Measurements from ENCODE around the gene SASS6.
A peak's percentile ranks its signal among the peaks of the same experiment; 100 is the strongest.

The SASS6 gene

DNA sequence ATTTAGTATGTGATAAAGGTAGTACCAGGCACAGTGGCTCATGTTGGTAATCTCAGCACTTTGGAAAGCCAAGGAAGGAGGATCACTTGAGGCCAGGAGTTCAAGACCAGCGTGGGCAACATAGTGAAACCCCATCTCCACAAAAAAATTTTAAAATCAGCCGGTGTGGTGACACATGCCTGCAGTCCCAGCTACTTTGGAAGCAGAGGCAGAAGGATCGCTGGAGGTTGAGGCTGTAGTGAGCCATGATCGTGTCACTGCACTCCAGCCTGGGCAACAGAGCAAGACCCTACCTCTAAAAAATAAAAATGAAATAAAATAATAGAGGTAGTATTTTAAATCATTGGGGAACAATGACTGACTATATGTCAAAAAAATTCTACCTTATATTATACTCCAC lies 17.2 kb downstream of the SASS6 start:
- H3K27ac ChIP-seq: no peak overlapping the region
- no peak overlapping the region for H3K4me3 ChIP-seq

DNA sequence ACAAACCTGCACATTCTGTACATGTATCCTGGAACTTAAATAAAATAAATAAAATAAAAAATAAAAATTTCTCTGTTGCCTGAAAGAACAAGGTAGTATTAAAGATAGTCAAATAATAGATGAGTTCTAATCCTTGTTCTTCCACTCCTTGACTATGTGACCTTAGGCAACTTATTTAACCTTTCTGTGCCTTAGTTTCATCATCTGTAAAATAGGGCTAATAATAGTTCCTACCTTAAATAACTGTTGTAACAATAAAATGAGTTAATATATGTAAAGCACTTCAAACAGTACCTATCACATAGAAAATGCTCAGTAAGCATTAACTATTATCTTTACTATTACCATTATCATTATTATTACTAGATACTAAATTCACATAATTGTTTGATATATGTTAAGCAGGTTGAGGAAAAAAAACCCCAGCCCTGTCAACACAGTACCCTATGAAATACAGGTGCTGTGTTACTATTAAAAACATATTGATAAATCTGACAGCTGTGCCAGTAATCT lies 23.1 kb downstream of the SASS6 start:
- Histone ChIP-seq H3K4me3 (no peak overlapping the region), H3K27ac (no peak overlapping the region)

DNA sequence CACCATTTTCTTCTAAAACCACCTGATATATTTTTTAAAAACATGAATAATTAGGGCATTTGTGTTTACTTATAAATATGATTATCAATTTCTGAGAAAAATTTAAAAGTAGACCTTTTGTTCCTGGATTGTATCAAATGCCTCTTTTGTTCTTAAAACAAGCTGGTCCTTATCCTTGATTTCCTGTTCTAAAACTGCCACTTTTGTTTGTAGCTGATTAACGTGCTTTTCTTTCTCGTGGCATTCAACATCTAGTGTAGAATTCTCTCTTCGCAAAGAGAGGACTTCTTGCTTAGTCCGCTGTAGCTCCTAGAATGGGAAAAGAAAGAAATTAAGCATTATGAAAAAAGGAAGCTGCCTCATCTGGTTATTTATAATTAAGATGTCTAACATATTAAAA lies 25.0 kb downstream of the SASS6 start:
- Histone ChIP-seq H3K27ac (no peak overlapping the region), H3K4me3 (no peak overlapping the region)

DNA sequence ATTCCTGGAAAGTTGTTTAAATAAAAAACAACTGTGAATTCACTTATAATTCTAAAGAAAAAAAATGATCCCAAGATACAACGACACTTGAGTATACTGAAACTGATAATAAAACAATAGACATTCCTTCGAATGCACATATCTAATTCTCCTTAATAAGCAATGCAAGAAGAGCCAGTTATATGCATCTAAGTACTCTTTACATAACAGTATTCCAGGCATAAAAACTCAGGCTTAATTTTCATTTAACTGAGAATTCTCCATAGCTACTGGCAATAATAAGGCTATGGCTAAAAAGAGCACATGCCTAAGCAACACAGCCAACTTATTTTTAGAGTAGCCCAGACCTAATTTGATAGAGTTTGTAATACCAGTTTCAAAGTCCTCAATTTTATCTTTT lies 31.2 kb downstream of the SASS6 start:
- Histone ChIP-seq H3K27ac (no peak overlapping the region), H3K4me3 (no peak overlapping the region)

DNA sequence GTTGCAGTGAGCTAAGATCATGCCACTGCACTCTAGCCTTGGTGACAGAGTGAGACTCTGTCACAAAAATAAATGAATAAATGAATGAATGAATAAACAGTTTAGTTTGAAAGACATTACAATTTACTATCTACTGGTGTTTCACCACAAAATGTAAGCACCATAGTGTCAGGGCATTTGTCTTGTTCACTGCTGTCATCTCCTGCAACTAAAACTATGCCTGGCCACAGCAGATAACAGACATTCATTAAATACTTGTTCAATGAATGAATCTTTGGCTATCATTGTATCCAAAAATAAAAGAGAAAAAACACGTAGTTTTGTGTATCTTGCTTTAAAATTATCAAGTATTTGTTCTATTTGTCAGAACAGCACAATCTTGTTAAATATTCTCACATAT lies 32.5 kb downstream of the SASS6 start:
- Histone ChIP-seq H3K4me3 (no peak overlapping the region), H3K27ac (no peak overlapping the region)

DNA sequence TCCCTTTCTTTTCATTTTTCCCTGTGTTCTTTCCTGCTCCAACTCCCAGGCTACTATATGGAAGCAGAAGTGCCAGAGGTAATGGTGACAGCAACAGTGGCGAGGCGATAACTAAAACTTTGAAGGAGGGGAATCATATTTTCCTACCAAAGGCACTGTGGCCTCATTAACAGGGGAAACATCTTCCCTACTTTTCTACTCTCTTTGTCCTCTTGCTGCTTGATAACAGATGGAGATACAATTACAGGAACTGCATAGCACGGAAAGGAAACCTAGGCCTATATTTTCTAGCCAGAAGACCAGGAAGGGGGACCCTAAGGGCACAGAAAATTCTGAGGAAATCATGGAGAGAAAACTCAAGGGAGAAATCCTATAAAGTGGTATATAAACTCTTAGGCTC lies 42.3 kb downstream of the SASS6 start:
- no peak overlapping the region for H3K27ac ChIP-seq

DNA sequence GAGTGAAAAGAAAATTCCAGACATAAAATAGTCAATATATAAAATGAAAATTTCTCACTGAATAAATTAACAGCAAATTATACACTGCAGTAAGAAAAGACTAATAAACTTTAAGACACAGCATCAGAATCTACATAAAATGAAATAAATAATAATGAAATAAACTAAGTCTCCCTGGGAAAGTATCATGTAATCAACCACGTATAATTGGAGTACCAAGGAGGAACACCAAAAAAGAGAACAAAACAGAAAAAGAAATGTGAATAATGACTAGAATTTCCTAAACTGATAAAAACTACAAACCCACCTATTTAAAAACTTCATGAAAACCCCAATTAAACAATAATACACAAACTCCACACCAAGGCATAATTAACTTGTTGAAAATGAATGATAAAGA lies 43.6 kb downstream of the SASS6 start:
- Histone ChIP-seq H3K27ac (no peak overlapping the region), H3K4me3 (no peak overlapping the region)

More for the DNA sequence above, 42.3 kb downstream of the SASS6 start:
- H3K4me3 ChIP-seq: no peak overlapping the region

DNA sequence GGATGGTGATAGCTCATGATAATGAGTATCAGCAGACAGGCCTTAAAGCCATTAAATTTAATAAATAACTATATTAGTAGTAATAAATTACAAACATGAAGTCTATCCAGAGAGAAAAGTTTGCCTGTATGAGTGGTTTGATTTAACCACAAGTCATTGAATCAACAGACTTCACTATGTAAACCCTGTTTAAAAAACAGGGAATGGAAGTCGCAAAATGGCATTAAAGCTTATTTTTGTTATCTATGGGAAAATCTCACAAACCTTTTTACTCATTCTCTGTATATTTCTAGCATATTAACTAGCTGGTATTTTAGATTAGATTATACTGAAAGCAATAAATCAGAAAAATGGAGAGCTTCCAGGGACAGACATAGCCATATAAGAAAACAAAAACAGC lies 45.3 kb downstream of the SASS6 start:
- Histone ChIP-seq H3K4me3 (no peak overlapping the region), H3K27ac (no peak overlapping the region)

DNA sequence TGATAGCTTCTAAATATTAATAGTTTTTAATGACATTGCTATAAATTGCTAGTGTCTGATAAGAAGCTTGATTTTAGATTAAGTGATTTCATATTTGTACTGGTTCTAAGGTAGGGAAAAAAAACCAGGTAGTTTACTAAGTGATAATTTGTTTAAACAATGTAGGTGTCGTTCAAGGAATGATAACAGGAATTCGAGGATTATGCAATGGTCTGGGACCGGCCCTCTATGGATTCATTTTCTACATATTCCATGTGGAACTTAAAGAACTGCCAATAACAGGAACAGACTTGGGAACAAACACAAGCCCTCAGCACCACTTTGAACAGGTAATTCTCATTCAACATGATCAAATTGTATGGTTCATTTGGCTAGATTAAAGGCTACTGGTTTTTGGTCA lies 52.4 kb downstream of the SASS6 start:
- H3K27ac ChIP-seq: no peak overlapping the region

DNA sequence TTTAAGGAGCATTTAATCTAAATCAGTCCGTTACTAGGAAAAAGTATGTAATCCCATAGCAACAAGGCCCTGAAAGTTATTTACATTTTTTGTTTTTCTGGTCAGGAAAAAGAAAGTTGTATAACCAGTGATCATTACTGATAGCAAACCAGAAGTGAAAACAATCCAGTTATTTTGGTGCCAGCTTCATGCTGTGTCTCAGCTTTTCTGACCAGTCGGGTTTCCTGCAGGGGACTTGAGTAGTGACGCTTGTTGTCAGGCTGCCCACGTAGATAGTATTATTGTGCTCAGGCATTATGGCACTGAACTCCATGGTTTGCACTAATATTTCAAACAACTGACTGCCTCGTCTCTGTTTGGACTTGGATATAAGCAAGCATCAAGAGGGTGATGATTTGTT lies 55.2 kb downstream of the SASS6 start:
- H3K4me3 ChIP-seq: no peak overlapping the region
- peak overlapping the region in 2 of 21 experiments; percentile 4 to 7 for H3K27ac ChIP-seq

More for the DNA sequence above, 52.4 kb downstream of the SASS6 start:
- no peak overlapping the region for H3K4me3 ChIP-seq

DNA sequence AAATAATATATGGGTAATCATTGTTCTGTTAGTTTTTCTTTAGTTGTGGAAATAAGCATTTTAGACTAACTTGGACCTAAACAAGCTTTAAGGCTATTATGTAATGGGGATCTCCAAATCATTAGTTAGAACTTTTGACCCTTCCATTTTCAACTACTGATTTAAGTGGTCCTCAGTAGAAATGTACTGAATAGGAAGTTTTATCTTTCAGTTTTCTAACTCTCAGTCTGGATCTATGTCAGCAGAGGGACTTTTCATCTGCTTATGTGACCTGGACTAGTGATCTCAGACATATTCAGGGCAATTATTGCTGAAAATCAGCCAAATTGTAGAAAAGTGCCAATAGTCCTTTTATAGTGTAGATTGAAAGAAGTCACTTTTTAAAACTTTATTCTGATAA lies 56.0 kb downstream of the SASS6 start:
- H3K27ac ChIP-seq: peak overlapping the region in 2 of 21 experiments; percentile 5 to 7
- H3K4me3 ChIP-seq: no peak overlapping the region

DNA sequence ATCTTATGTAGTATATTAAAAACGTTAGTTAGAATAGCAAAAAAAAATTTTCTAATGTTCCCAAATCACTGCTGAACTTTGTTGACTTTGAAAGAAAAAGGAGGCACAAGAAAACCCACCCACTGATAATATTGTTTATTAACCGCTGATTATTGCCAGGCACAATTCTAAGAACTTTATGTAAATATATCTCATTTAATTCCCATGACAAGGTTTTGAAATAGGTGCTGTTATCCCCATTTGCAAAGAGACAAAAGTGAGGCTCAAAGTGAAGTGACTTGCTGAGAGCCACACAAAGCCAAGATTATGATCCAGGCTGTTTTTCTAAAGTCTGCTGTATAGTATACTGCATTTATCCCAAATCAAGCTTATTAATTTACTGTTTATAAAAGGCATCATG lies 56.4 kb downstream of the SASS6 start:
- H3K27ac ChIP-seq: peak overlapping the region in 2 of 21 experiments; percentile 5 to 7

DNA sequence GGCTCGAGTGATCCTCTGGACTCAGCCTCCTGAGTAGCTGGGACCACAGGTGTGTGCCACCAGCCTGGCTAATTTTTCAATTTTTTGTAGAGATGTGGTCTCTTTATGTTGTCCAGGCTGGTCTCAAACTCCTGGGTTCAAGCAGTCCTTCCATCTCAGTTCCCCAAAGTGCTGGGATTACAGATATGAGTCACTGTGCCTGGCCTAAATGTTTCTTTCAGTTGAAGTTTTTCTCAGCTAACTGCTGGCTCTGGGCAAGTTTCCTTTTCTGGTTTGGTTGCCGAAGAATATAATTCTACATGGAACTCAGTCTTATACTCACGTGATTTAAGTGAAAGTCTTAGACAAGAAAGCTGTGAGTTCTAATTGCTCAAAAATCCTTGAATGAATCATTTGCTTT lies 57.0 kb downstream of the SASS6 start:
- peak overlapping the region in 1 of 21 experiments; percentile 8 for H3K27ac ChIP-seq
- H3K4me3 ChIP-seq: no peak overlapping the region

More for the DNA sequence above, 56.4 kb downstream of the SASS6 start:
- no peak overlapping the region for H3K4me3 ChIP-seq

DNA sequence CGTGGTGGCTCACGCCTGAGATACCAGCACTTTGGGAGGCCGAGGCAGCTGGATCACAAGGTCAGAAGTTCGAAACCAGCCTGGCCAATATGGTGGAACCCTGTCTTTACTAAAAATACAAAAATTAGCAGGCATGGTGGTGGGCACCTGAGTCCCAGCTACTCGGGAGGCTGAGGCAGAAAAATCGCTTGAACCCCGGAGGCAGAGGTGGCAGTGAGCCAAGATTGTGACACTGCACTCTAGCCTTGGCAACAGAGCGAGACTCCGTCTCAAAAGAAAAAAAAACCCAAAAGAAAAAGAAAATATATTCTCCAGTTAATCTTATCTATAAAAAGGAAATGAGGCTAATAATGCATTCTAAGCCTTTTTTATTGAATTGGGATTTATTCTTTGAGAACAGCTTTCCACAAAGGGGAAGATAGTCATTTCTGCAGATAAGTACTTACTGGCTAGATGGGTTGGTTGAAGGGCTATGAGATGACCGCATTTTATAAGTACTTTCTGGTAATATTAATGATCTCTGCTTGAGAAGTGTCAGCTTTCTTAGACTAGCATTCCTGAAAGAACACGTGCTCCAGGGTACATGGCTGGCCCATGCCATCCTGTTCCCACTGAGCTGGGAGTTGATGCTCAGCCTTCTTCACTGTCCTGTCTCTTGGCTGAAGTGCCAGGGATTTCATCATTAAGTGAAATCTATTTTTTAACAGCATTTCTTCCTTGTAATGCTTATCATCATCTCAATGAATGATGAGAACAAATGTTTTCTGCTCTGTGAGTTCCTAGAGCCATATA lies 57.9 kb downstream of the SASS6 start:
- H3K27ac ChIP-seq: peak overlapping the region in 1 of 21 experiments; percentile 8

DNA sequence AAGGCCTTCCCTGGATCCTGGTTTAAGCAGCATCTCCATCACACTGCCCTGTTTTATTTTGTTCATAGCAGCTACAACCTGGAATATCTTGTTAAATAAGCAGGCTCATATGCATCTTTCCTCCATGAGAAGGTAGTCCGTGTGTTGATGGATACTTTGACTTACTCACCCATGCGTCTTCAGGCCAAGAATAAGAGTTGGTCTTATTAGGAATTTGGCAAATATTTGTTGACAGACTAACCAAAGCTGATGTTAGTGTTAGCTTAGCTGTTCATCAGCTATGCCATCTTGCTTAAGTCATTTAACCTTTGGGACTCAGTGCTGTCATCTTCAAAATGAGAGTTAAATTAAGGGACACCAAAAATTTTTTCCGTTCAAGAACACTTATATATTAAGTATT lies 59.2 kb downstream of the SASS6 start:
- H3K4me3 ChIP-seq: no peak overlapping the region
- no peak overlapping the region for H3K27ac ChIP-seq

More for the DNA sequence above, 57.9 kb downstream of the SASS6 start:
- no peak overlapping the region for H3K4me3 ChIP-seq

DNA sequence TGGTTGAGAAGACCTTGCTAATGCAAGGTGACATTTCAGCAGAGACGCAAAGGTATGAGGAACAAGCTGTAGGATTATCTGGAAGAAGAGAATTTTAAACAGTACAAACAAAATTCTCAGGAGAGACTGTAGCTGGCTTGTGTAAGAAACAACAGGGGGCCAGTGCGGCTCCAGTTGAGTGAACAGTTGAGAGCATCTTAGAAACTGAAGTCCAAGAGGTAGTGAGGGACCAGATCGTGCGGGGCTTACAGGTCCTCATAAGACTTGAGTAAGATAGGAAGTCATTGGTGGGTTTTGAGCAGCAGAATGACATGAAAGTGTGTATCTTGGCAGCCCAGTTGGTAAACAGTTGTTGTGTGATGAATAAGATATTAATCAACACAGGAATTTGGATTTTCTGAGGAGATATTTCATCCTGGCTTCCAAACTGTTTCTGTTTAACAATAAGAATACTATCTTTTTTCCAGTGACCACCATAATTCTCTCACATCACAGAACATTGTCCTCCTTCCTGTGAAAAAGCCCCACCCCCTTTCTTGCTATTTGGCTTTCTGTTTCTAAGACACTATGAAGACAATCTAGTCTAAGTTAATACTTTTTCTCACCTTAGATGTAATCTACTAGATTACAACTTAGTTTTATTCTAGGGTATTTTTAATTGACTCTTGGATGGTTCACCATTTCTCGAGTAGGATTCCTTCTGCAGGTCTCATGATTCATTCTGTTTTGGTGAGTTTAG lies 62.4 kb downstream of the SASS6 start:
- Histone ChIP-seq H3K4me3 (no peak overlapping the region), H3K27ac (no peak overlapping the region)

DNA sequence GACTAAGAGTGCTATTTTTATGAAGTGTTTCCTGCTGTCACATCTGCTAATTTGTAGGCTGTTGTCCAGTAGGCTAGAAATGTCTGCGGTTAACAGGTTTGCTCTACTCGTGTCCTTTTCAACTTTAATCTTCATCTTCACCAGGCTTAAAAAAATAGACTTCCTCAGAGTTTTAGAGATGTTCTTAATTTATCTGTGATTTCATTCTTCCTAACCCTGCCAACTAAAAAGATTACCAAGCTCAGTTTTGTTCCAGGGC lies 66.8 kb downstream of the SASS6 start:
- Histone ChIP-seq H3K27ac (peak overlapping the region in 1 of 21 experiments; percentile 29), H3K4me3 (no peak overlapping the region)

DNA sequence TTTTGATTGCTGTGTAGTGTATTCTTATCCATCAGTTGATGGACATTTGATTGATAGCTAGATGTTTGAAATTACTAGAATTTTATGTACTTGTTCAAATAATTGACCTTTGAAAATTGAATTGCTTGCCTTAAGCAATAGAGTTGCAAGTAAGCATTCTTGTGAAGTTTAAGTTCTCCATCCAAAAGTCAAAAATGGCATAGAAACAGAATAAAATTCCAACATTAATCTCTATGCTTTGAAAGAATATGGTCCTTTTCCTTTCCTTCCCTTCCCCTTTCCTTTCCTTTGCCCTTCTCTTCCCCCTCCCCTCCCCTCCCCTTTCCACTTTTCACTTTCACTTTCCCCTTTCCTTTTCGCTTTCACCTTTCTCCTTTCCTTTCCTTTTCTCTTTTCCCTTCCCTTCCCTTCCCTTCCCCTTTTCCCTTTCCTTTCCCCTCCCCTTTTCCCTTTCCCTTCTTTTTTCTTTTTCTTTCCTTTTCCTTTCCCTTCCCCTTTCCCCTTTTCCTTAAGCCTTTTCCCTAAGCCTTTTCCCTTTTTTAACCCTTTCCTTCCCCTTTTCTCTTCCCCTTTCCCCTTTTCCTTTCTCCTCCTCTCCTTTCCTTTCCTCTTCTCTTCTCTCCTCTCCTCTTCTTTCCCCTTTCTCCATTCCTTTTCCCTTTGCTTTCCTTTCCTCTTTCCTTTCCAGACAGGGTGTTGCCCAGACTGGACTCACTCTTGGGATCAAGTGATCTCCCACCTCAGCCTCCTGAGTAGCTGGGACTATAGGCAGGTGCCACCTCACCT lies 67.4 kb downstream of the SASS6 start:
- peak overlapping the region in 2 of 21 experiments; percentile 8 to 29 for H3K27ac ChIP-seq

DNA sequence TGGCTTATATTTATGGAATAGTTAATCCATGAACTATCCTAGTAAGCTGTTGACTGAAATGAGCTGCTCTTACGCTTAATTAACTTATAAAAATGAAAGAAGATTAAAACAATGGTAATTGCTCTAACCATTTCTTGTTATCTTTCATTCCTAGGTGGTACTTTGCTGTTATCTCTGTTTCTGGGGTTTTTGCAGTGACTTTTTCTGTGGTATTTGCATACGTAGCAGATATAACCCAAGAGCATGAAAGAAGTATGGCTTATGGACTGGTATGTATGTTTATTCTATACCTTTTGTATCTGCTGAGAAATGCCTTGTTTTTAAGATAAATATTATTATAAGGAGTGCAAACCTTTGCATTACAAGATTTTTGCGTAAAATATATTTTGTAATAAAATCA lies 71.0 kb downstream of the SASS6 start:
- Histone ChIP-seq H3K4me3 (no peak overlapping the region), H3K27ac (no peak overlapping the region)

More for the DNA sequence above, 67.4 kb downstream of the SASS6 start:
- H3K4me3 ChIP-seq: no peak overlapping the region

DNA sequence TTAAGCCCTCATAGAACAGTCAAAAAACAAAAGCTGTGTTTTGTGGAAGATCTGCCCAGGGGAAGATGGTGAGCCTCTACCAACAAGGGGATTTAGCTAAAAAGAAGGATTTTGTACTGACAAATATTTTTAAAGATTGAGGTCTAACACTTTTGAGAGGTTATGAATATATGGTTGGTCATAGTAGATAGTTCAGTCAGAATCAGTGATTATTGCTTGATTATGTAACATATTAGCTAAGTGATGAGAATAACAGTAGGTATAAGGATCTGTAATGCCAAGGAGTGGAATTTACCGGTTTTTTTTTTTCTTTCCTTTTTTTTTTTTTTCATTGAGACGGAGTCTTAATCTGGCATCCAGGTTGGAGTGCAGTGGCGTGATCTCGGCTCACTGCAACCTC lies 79.0 kb downstream of the SASS6 start:
- no peak overlapping the region for H3K27ac ChIP-seq
- H3K4me3 ChIP-seq: no peak overlapping the region
